ENCODE data around the gene PLEKHA5. TPM values are rescaled to one million over a fixed set of nuclear protein-coding genes. Genes with fewer than 3 reads are reported as not detected.

Gene PLEKHA5
- total and polyA plus RNA-seq, 3 experiments from 2014 or later = 5.5 to 8.6 (median 5.7) TPM

- no peaks in the 10 kb centered on the region for H3K36me3 Mint-ChIP-seq
- H3K4me3 Mint-ChIP-seq = no peak overlapping the region
- peaks cover 0 to 1% of the 10 kb centered on the region in 2 donors for H3K27me3 Mint-ChIP-seq
- Histone ChIP-seq H3K27me3 (ENCODE audit: insufficient read depth, low read length, poor library complexity, severe bottlenecking) (no peaks in the 10 kb centered on the region), H3K4me3 (ENCODE audit: low read length) (no peak overlapping the region), H3K36me3 (ENCODE audit: insufficient read depth, low read length) (no peaks in the 10 kb centered on the region), H3K9me3 (ENCODE audit: low read length) (no peaks in the 10 kb centered on the region), H3K4me1 (ENCODE audit: insufficient read depth, low read length) (no peaks in the 10 kb centered on the region), H3K27ac (ENCODE audit: low read depth, low read length) (no peak overlapping the region)
- CTCF ChIA-PET = interaction anchor here (1.9 to 2.4 kb wide), 2 partner anchors 10 to 14 kb away, joined by 7 read pairs; no protein-coding TSS in a partner anchor
- POLR2A ChIA-PET = no interaction called here
- no peak for DNase-seq
- H3K4me1 Mint-ChIP-seq = no peaks in the 10 kb centered on the region
- H3K27ac Mint-ChIP-seq = no peak overlapping the region
- no peaks in the 10 kb centered on the region for H3K9me3 Mint-ChIP-seq
Observed at GRCh38 chr12:19200261-19200660, 70.7 kb downstream of the PLEKHA5 start.

- Mint-ChIP-seq H3K9me3 (no peaks in the 10 kb centered on the region), H3K27me3 (peaks cover 0 to 1% of the 10 kb centered on the region in 2 donors), H3K27ac (no peak overlapping the region), H3K4me1 (no peaks in the 10 kb centered on the region), H3K36me3 (no peaks in the 10 kb centered on the region), H3K4me3 (no peak overlapping the region)
- ChIA-PET POLR2A (no interaction called here), CTCF (no interaction called here)
- no peaks in the 10 kb centered on the region for H3K4me1 ChIP-seq (ENCODE audit: insufficient read depth, low read length)
- no peak overlapping the region for H3K4me3 ChIP-seq (ENCODE audit: low read length)
- no peaks in the 10 kb centered on the region for H3K36me3 ChIP-seq (ENCODE audit: insufficient read depth, low read length)
- no peak for DNase-seq
- H3K9me3 ChIP-seq (ENCODE audit: low read length) = no peaks in the 10 kb centered on the region
- H3K27me3 ChIP-seq (ENCODE audit: insufficient read depth, low read length, poor library complexity, severe bottlenecking) = no peaks in the 10 kb centered on the region
- no peak overlapping the region for H3K27ac ChIP-seq (ENCODE audit: low read depth, low read length)
Observed at GRCh38 chr12:19201661-19202060, 72.1 kb downstream of the PLEKHA5 start.

DNA sequence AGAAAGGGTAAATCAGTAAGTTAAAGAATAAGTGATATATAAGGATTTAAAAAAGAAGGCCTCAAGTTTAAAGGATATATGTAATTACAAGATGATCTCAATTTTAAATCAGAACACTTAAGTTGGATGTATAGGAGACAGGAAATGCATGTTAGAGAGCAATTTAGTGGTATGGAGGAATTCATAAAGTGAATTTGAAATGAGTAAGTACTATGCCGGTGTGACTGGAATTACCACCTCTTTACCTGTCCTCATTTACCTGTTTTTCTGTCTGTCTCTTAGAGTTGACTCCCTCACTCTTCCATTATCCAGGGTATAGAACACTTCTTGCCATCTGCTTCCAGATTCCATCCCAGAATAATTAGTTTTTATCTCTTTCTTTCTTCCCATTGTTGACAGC, 73.5 kb downstream of the PLEKHA5 start:
- no peaks in the 10 kb centered on the region for H3K27me3 ChIP-seq (ENCODE audit: insufficient read depth, low read length, poor library complexity, severe bottlenecking)
- H3K36me3 ChIP-seq (ENCODE audit: insufficient read depth, low read length) = no peaks in the 10 kb centered on the region
- Mint-ChIP-seq H3K27me3 (peaks cover 0 to 1% of the 10 kb centered on the region in 2 donors), H3K36me3 (no peaks in the 10 kb centered on the region), H3K9me3 (no peaks in the 10 kb centered on the region), H3K4me3 (no peak overlapping the region), H3K27ac (no peak overlapping the region), H3K4me1 (no peaks in the 10 kb centered on the region)
- no peak overlapping the region for H3K27ac ChIP-seq (ENCODE audit: low read depth, low read length)
- no peaks in the 10 kb centered on the region for H3K9me3 ChIP-seq (ENCODE audit: low read length)
- no peaks in the 10 kb centered on the region for H3K4me1 ChIP-seq (ENCODE audit: insufficient read depth, low read length)
- POLR2A ChIA-PET = no interaction called here
- H3K4me3 ChIP-seq (ENCODE audit: low read length) = no peak overlapping the region
- CTCF ChIA-PET = no interaction called here
- no peak for DNase-seq

- Histone ChIP-seq H3K27ac (ENCODE audit: low read depth, low read length) (no peak overlapping the region), H3K27me3 (ENCODE audit: insufficient read depth, low read length, poor library complexity, severe bottlenecking) (no peaks in the 10 kb centered on the region), H3K9me3 (ENCODE audit: low read length) (no peaks in the 10 kb centered on the region), H3K4me1 (ENCODE audit: insufficient read depth, low read length) (no peaks in the 10 kb centered on the region), H3K4me3 (ENCODE audit: low read length) (no peak overlapping the region), H3K36me3 (ENCODE audit: insufficient read depth, low read length) (no peaks in the 10 kb centered on the region)
- Mint-ChIP-seq H3K9me3 (peaks cover 0 to 4% (median 2%) of the 10 kb centered on the region in 5 donors), H3K4me1 (no peaks in the 10 kb centered on the region), H3K27ac (no peak overlapping the region), H3K27me3 (peaks cover 0 to 1% of the 10 kb centered on the region in 2 donors), H3K36me3 (peaks cover 0 to under 1% (median 0%) of the 10 kb centered on the region in 3 donors), H3K4me3 (no peak overlapping the region)
- CTCF ChIA-PET = no interaction called here
- POLR2A ChIA-PET = no interaction called here
- DNase-seq = no peak
Observed at GRCh38 chr12:19203539-19204506, 74.3 kb downstream of the PLEKHA5 start.

DNA sequence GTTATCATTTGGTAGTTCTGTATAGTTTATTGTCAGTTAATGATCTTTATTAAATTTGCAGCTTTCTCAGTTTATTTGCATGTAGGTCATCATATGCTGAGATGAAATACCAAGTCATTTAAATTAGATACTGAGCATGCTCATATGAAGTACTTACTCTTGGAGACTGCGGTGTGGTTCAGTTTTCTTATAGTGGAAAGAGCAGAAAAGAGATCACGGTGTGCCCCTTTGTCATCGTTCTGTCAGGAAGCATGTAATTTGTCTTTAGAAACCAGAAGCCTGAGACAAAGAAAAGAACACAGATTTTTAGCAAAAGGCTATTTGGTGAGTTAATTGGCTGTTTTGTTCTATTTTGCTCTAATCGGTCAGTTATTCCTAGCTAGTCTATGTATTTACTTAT, 75.6 kb downstream of the PLEKHA5 start:
- POLR2A ChIA-PET = no interaction called here
- no peak for DNase-seq
- peaks cover 0 to 1% of the 10 kb centered on the region in 2 donors for H3K27me3 Mint-ChIP-seq
- H3K27ac Mint-ChIP-seq = no peak overlapping the region
- H3K9me3 Mint-ChIP-seq = peaks cover 0 to 12% (median 8%) of the 10 kb centered on the region in 5 donors
- Histone ChIP-seq H3K4me3 (ENCODE audit: low read length) (no peak overlapping the region), H3K9me3 (ENCODE audit: low read length) (no peaks in the 10 kb centered on the region), H3K27me3 (ENCODE audit: insufficient read depth, low read length, poor library complexity, severe bottlenecking) (no peaks in the 10 kb centered on the region), H3K4me1 (ENCODE audit: insufficient read depth, low read length) (no peaks in the 10 kb centered on the region), H3K27ac (ENCODE audit: low read depth, low read length) (no peak overlapping the region), H3K36me3 (ENCODE audit: insufficient read depth, low read length) (no peaks in the 10 kb centered on the region)
- H3K4me1 Mint-ChIP-seq = no peaks in the 10 kb centered on the region
- no peak overlapping the region for H3K4me3 Mint-ChIP-seq
- H3K36me3 Mint-ChIP-seq = peaks cover 2 to 7% (median 3%) of the 10 kb centered on the region in 3 donors
- CTCF ChIA-PET = no interaction called here

GRCh38 chr12:19206493-19207077, 77.1 kb downstream of the PLEKHA5 start:
- peaks cover 2 to 7% (median 3%) of the 10 kb centered on the region in 3 donors for H3K36me3 Mint-ChIP-seq
- H3K27me3 Mint-ChIP-seq = peaks cover 0 to 1% of the 10 kb centered on the region in 2 donors
- no peak overlapping the region for H3K27ac ChIP-seq (ENCODE audit: low read depth, low read length)
- H3K27me3 ChIP-seq (ENCODE audit: insufficient read depth, low read length, poor library complexity, severe bottlenecking) = no peaks in the 10 kb centered on the region
- H3K27ac Mint-ChIP-seq = no peak overlapping the region
- ChIA-PET POLR2A (no interaction called here), CTCF (no interaction called here)
- no peak for DNase-seq
- H3K36me3 ChIP-seq (ENCODE audit: insufficient read depth, low read length) = no peaks in the 10 kb centered on the region
- H3K4me1 Mint-ChIP-seq = no peaks in the 10 kb centered on the region
- no peak overlapping the region for H3K4me3 Mint-ChIP-seq
- H3K4me1 ChIP-seq (ENCODE audit: insufficient read depth, low read length) = no peaks in the 10 kb centered on the region
- H3K9me3 Mint-ChIP-seq = peaks cover 0 to 12% (median 8%) of the 10 kb centered on the region in 5 donors
- no peak overlapping the region for H3K4me3 ChIP-seq (ENCODE audit: low read length)
- H3K9me3 ChIP-seq (ENCODE audit: low read length) = no peaks in the 10 kb centered on the region

DNA sequence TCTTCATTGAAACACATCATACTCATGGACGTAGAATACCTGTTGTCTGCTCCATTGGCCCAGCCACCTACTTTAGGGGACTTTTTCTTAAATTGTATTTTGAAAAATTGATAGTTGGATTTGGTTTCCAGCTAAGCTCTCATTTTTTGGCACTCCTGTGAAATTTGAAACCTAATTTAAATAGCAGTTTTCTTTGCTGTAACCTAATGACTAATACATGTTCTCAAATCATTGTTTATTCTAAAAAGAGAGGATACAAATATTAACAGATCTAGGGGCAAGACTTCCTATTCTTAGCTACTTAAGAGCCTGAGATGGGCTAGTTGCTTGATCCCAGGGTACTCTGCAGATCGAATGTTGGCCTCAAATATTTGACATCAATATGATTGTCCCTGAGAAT, 78.9 kb downstream of the PLEKHA5 start:
- no peak overlapping the region for H3K27ac Mint-ChIP-seq
- CTCF ChIA-PET = no interaction called here
- H3K27me3 ChIP-seq (ENCODE audit: insufficient read depth, low read length, poor library complexity, severe bottlenecking) = no peaks in the 10 kb centered on the region

DNA sequence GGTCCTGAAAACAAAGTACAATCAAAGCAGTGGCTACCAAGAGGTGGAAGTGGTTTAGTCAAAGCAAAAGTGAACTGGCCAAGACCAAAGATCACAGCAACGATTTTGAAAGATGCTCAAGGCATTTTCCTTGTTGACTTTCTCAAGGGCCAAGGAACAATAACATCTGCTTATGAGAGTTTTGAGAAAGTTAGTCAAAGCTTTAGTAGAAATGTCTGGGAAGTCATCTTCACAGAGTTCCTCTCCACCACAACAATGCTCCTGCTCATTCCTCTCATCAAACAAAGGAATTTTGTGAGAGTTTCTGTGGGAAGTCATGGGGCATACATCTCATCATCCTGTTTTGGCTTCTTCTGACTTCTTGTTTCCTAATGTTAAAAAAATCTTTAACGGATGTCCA, 80.1 kb downstream of the PLEKHA5 start:
- no peaks in the 10 kb centered on the region for H3K9me3 ChIP-seq (ENCODE audit: low read length)
- POLR2A ChIA-PET = no interaction called here
- no peaks in the 10 kb centered on the region for H3K27me3 Mint-ChIP-seq
- peaks cover 0 to 12% (median 8%) of the 10 kb centered on the region in 5 donors for H3K9me3 Mint-ChIP-seq
- H3K27ac ChIP-seq (ENCODE audit: low read depth, low read length) = no peak overlapping the region
- no peak overlapping the region for H3K27ac Mint-ChIP-seq
- no peaks in the 10 kb centered on the region for H3K27me3 ChIP-seq (ENCODE audit: insufficient read depth, low read length, poor library complexity, severe bottlenecking)
- CTCF ChIA-PET = no interaction called here
- H3K36me3 ChIP-seq (ENCODE audit: insufficient read depth, low read length) = no peaks in the 10 kb centered on the region
- H3K4me3 ChIP-seq (ENCODE audit: low read length) = no peak overlapping the region
- H3K4me1 Mint-ChIP-seq = no peaks in the 10 kb centered on the region
- H3K4me1 ChIP-seq (ENCODE audit: insufficient read depth, low read length) = no peaks in the 10 kb centered on the region
- peaks cover 2 to 7% (median 3%) of the 10 kb centered on the region in 3 donors for H3K36me3 Mint-ChIP-seq
- DNase-seq = no peak
- H3K4me3 Mint-ChIP-seq = no peak overlapping the region

More for the DNA sequence above, 78.9 kb downstream of the PLEKHA5 start:
- no peaks in the 10 kb centered on the region for H3K4me1 ChIP-seq (ENCODE audit: insufficient read depth, low read length)
- no peaks in the 10 kb centered on the region for H3K4me1 Mint-ChIP-seq
- no peaks in the 10 kb centered on the region for H3K9me3 ChIP-seq (ENCODE audit: low read length)
- peaks cover 0 to 12% (median 8%) of the 10 kb centered on the region in 5 donors for H3K9me3 Mint-ChIP-seq
- peaks cover 0 to 1% of the 10 kb centered on the region in 2 donors for H3K27me3 Mint-ChIP-seq
- peaks cover 2 to 7% (median 3%) of the 10 kb centered on the region in 3 donors for H3K36me3 Mint-ChIP-seq
- H3K36me3 ChIP-seq (ENCODE audit: insufficient read depth, low read length) = no peaks in the 10 kb centered on the region
- H3K27ac ChIP-seq (ENCODE audit: low read depth, low read length) = no peak overlapping the region
- H3K4me3 Mint-ChIP-seq = no peak overlapping the region
- H3K4me3 ChIP-seq (ENCODE audit: low read length) = no peak overlapping the region
- no peak for DNase-seq
- POLR2A ChIA-PET = no interaction called here
